ENCODE results near the gene TMEM60. TPM values are rescaled to one million over a fixed set of nuclear protein-coding genes. Genes with fewer than 3 reads are reported as not detected.

The TMEM60 gene
- total RNA-seq, 3 donors from 2014 or later: 13.1 to 19.6 (median 17.9) TPM

GRCh38 chr7:77823787-77824186 is 25.6 kb upstream of the TMEM60 start:
- no peak for DNase-seq (ENCODE audit: low spot score in 2 of 2)
- Histone ChIP-seq H3K27me3 (no peaks in the 10 kb centered on the region), H3K9me3 (peaks cover 30 to 43% of the 10 kb centered on the region in 2 donors), H3K4me3 (no peak overlapping the region), H3K4me1 (no peaks in the 10 kb centered on the region), H3K36me3 (no peaks in the 10 kb centered on the region), H3K27ac (no peak overlapping the region)
- TF ChIP-seq POLR2AphosphoS5 (IDR thresholded peaks at IDR 0.05) (no peak), POLR2A (IDR thresholded peaks at IDR 0.05) (no peak), CTCF (IDR thresholded peaks at IDR 0.05) (no peak)
- intact Hi-C loops (cut with DNase I; ENCODE audit: low total_unique reads): no loop called here

- DNase-seq (ENCODE audit: low spot score in 2 of 2): no peak
- intact Hi-C loops (cut with DNase I; ENCODE audit: low total_unique reads): no loop called here
- Histone ChIP-seq H3K27ac (no peak overlapping the region), H3K4me3 (no peak overlapping the region), H3K36me3 (no peaks in the 10 kb centered on the region), H3K27me3 (no peaks in the 10 kb centered on the region), H3K9me3 (peaks cover 33 to 45% of the 10 kb centered on the region in 2 donors), H3K4me1 (no peaks in the 10 kb centered on the region)
- TF ChIP-seq POLR2AphosphoS5 (IDR thresholded peaks at IDR 0.05) (no peak), CTCF (IDR thresholded peaks at IDR 0.05) (no peak), POLR2A (IDR thresholded peaks at IDR 0.05) (no peak)
Observed at GRCh38 chr7:77822269-77822668, 24.0 kb upstream of the TMEM60 start.

GRCh38 chr7:77820967-77821366 is 22.7 kb upstream of the TMEM60 start:
- no peaks in the 10 kb centered on the region for H3K27me3 ChIP-seq
- no peaks in the 10 kb centered on the region for H3K4me1 ChIP-seq
- no peak for DNase-seq (ENCODE audit: low spot score in 2 of 2)
- no peak overlapping the region for H3K4me3 ChIP-seq
- no peak for TF ChIP-seq POLR2AphosphoS5 (IDR thresholded peaks at IDR 0.05)
- no peak for TF ChIP-seq CTCF (IDR thresholded peaks at IDR 0.05)
- no peak for TF ChIP-seq POLR2A (IDR thresholded peaks at IDR 0.05)
- peaks cover 33 to 38% of the 10 kb centered on the region in 2 donors for H3K9me3 ChIP-seq
- H3K27ac ChIP-seq: no peak overlapping the region
- intact Hi-C loops (cut with DNase I; ENCODE audit: low total_unique reads): no loop called here
- H3K36me3 ChIP-seq: no peaks in the 10 kb centered on the region

GRCh38 chr7:77819021-77819420 is 20.8 kb upstream of the TMEM60 start:
- TF ChIP-seq POLR2A (IDR thresholded peaks at IDR 0.05) (no peak), CTCF (IDR thresholded peaks at IDR 0.05) (no peak), POLR2AphosphoS5 (IDR thresholded peaks at IDR 0.05) (no peak)
- peaks cover 33 to 38% of the 10 kb centered on the region in 2 donors for H3K9me3 ChIP-seq
- H3K4me3 ChIP-seq: no peak overlapping the region
- no peak overlapping the region for H3K27ac ChIP-seq
- H3K36me3 ChIP-seq: no peaks in the 10 kb centered on the region
- H3K4me1 ChIP-seq: no peaks in the 10 kb centered on the region
- no peak for DNase-seq (ENCODE audit: low spot score in 2 of 2)
- H3K27me3 ChIP-seq: no peaks in the 10 kb centered on the region
- intact Hi-C loops (cut with DNase I; ENCODE audit: low total_unique reads): no loop called here

GRCh38 chr7:77813180-77813579 is 14.9 kb upstream of the TMEM60 start:
- Histone ChIP-seq H3K36me3 (no peaks in the 10 kb centered on the region), H3K27ac (no peak overlapping the region), H3K27me3 (no peaks in the 10 kb centered on the region), H3K4me3 (no peak overlapping the region), H3K9me3 (peaks cover 0 to 8% of the 10 kb centered on the region in 2 donors), H3K4me1 (no peaks in the 10 kb centered on the region)
- intact Hi-C loops (cut with DNase I; ENCODE audit: low total_unique reads): no loop called here
- TF ChIP-seq POLR2A (IDR thresholded peaks at IDR 0.05) (no peak), CTCF (IDR thresholded peaks at IDR 0.05) (no peak), POLR2AphosphoS5 (IDR thresholded peaks at IDR 0.05) (no peak)
- DNase-seq (ENCODE audit: low spot score in 2 of 2): no peak
